HG02943 (cell line): ENCODE measurements around the gene FOXP1.

Experiments used
- ATAC-seq: cut with Tn5 transposase; IDR thresholded peaks from one replicate; pipeline ENCODE4 v1.9.1; 2021; ENCODE audit warnings: mild to moderate bottlenecking, low read depth, moderate library complexity; ENCODE audit not compliant: unreplicated experiment

Gene FOXP1

GRCh38 chr3:71078723-71079525, 504.6 kb downstream of the FOXP1 start:
- ATAC-seq, result no peak

- no peak for ATAC-seq
Observed at GRCh38 chr3:71078199-71078598, 505.3 kb downstream of the FOXP1 start.

GRCh38 chr3:71077070-71077469, 506.5 kb downstream of the FOXP1 start:
- ATAC-seq, result no peak

- no peak for ATAC-seq
Observed at GRCh38 chr3:71076361-71077002, 507.0 kb downstream of the FOXP1 start.

GRCh38 chr3:71075494-71075893, 508.0 kb downstream of the FOXP1 start:
- ATAC-seq, result no peak

GRCh38 chr3:71074423-71074822, 509.1 kb downstream of the FOXP1 start:
- no peak for ATAC-seq

GRCh38 chr3:71072986-71073385, 510.5 kb downstream of the FOXP1 start:
- ATAC-seq, result no peak

- no peak for ATAC-seq
Observed at GRCh38 chr3:71072287-71072686, 511.2 kb downstream of the FOXP1 start.

- no peak for ATAC-seq
Observed at GRCh38 chr3:71070497-71071463, 512.7 kb downstream of the FOXP1 start.

- peak; percentile 54 for ATAC-seq
Observed at GRCh38 chr3:71069797-71070196, 513.7 kb downstream of the FOXP1 start.

GRCh38 chr3:71067977-71068654, 515.4 kb downstream of the FOXP1 start:
- ATAC-seq, result no peak

GRCh38 chr3:71066849-71067261, 516.7 kb downstream of the FOXP1 start:
- no peak for ATAC-seq

- ATAC-seq, result no peak
Observed at GRCh38 chr3:71066356-71066755, 517.2 kb downstream of the FOXP1 start.

- ATAC-seq, result no peak
Observed at GRCh38 chr3:71065764-71066013, 517.8 kb downstream of the FOXP1 start.

- ATAC-seq, result no peak
Observed at GRCh38 chr3:71064956-71065763, 518.4 kb downstream of the FOXP1 start.

GRCh38 chr3:71064291-71064955, 519.1 kb downstream of the FOXP1 start:
- ATAC-seq, result no peak

GRCh38 chr3:71063773-71064290, 519.7 kb downstream of the FOXP1 start:
- ATAC-seq, result no peak

- no peak for ATAC-seq
Observed at GRCh38 chr3:71062952-71063772, 520.4 kb downstream of the FOXP1 start.
